HPDE6-E6E7 (cell line): ENCODE results near the gene TRAPPC8.
"Not testable (repeated sequence)": the region's sequence is repeated elsewhere in the genome, so short reads cannot be mapped to it uniquely, and the experiment has no call there.

Source experiments
- DNase-seq: peaks from one replicate; pipeline ENCODE4 v3.0.0; 2011; ENCODE audit warnings: missing footprints; ENCODE audit errors: extremely low spot score

The TRAPPC8 gene

GRCh38 chr18:31942999-31943877, at the start of gene TRAPPC8:
Gene TRAPPC8 (minus strand): TSS chr18:31943128. CDS start chr18:31942764, 364 bp downstream.
- DNase-seq = peak; percentile 94

GRCh38 chr18:31990823-31991222, 47.9 kb upstream of the TRAPPC8 start:
- no peak for DNase-seq

GRCh38 chr18:31983976-31984375, 41.0 kb upstream of the TRAPPC8 start:
- DNase-seq = no peak

DNA sequence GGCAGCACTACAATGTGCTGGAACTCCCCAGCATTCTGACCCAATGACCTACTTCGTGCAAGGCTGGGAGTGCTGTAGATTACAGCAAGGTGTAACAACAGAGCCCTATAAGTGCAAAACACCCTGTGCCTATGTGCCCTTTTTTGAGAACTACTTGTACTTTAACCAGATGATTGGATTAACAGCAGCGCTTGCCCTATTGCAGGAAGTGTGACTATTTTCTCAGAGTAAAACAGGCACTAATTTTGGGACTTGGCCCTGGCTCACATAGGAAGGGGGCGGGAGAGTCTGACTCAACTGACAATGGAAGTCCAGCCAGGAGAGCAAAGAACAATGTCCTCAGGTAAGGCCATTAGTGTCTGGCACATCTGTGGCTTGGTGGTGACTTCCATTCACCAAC, 40.1 kb upstream of the TRAPPC8 start:
- DNase-seq = no peak

- DNase-seq = no peak
Measured at GRCh38 chr18:31980863-31981262, 37.9 kb upstream of the TRAPPC8 start.

- no peak for DNase-seq
Measured at GRCh38 chr18:31979714-31980113, 36.8 kb upstream of the TRAPPC8 start.

- DNase-seq = no peak
Measured at GRCh38 chr18:31978616-31979015, 35.7 kb upstream of the TRAPPC8 start.

- DNase-seq = no peak
Measured at GRCh38 chr18:31977270-31977872, 34.4 kb upstream of the TRAPPC8 start.

GRCh38 chr18:31976242-31976641, 33.3 kb upstream of the TRAPPC8 start:
- DNase-seq = no peak

DNA sequence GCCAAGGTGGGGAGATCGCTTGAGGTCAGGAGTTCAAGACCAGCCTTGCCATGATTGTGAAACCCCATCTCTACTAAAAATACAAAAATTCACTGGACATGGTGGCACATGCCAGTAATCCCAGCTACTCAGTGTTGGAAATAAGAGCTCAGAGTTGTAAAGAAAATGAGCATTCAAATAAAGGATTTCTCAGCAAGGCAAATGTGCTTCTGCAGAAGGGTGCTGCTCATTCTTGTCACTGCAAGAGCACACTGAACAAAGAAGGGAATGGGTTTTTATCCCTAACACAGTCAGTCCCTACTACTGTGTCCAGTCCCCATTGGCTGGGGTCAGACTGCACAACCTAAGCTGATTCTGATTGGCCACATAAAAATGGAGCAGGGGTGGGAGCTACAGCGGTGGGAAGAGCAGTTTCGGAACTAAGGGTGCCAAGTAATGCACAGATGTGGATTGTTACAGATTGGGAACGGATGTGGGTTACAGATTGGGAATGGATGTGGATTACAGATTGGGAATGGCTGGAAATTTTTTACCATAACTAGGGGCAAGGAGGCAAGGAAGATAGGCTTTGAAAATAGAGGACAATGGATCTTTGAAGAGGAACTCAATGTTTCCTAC, 31.1 kb upstream of the TRAPPC8 start:
- DNase-seq = no peak

GRCh38 chr18:31970617-31971016, 27.7 kb upstream of the TRAPPC8 start:
- DNase-seq = no peak

GRCh38 chr18:31965316-31965970, 22.5 kb upstream of the TRAPPC8 start:
- DNase-seq = no peak

DNA sequence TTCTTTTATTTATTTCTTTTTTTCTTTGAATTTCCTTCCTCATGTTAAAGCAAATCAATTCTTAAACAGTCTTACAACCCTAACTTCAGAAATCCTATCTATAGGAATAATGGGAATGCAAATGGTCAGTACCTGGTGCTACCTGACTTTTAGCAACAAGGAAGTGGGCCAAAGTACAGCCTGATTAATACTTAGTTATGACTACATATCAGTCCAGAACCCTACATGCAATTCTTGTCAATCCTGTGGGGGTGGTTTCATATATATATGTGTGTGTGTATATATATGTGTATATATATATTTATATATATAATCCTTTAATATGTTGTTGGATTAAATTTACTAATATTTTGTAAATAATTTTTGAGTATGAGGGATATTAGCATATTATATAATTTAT, 14.8 kb upstream of the TRAPPC8 start:
- no peak for DNase-seq

DNA sequence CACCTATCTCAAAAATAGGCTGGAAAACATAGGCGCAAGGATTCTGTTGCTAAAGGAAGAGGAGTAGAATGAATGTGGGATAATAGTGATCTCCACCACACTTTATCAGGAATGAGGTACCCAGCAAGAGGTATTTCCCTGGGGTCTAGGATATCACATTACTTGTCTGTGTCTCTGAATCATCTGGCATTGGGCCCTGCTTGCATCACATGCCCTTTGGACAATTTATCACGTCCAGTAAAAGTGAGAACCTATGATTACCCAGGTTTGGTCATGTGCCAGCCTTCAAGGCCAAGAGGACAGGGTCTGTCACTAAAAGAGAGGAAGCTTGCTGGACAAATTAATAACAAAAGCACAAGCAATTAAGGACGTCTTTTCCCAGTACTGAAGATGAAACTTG, 11.4 kb upstream of the TRAPPC8 start:
- peak; percentile 9 for DNase-seq

DNA sequence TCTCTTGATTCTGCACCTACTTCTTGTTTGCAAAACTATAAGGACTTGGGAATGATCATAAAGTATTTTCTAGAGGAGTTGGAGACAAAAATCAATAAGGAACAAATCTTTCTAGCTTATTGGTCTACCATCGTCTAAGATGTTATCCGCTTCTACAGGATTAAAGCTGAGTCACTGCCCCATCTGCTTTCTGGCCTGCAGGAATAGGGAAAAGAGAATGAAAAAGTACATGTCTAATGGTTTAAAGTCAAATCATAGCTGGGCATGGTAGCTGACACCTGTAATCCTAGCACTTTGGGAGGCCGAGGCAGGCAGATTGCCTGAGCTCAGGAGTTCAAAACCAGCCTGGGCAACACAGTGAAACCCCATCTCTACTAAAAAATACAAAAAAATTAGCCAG, 10.8 kb upstream of the TRAPPC8 start:
- DNase-seq = not testable (repeated sequence)

DNA sequence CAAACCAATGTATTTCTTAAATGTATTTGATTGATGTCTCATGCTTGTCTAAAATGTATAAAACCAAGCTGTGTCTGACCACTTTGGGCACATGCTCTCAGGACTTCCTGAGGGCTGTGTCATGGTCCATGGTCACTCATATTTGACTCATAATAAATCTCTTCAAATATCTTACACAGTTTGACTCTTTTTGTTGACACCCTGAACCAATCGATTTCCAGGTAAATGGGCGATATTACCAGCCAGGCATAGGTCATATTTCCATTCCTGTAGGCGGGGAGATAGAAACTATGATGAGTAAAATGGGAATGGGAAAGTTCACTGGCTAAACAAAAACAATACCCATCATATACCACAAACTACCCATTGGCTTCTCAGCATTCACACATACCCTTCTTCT, 9.3 kb upstream of the TRAPPC8 start:
- DNase-seq = no peak

DNA sequence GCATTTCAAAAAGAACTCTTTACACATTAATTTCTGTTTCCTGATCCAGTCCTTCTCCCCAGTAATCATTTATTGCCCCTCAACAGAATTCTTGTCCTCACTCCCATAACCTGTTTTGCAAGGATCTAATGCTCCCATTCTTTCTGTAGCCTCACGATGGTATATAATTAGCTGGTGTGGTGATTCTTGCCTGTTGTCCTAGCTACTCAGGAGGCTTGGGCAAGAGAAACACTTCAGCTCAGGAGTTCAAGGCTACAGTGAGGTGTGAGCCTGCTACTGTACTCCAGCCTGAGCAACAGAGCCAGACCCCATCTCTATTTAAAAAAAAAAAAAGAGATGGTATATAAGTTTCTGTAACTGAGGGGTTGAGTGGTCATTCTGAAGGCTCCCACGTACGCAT, 7.7 kb upstream of the TRAPPC8 start:
- no peak for DNase-seq

DNA sequence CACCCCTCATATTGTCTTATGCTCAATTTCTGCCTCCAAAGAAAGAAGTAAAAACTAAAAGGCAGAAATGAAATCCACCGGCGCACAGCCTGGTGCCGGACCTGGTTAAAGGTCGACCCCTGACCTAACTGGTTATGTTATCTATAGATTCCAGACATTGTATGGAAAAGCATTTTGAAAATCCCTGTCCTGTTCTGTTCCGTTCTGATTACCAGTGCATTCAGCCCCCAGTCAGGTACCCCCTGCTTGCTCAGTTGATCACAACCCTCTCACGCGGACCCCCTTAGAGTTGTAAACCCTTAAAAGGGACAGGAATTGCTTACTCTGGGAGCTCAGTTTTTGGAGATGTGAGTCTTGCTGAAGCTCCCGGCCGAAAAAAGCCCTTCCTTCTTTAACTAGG, 5.4 kb upstream of the TRAPPC8 start:
- not testable (repeated sequence) for DNase-seq

DNA sequence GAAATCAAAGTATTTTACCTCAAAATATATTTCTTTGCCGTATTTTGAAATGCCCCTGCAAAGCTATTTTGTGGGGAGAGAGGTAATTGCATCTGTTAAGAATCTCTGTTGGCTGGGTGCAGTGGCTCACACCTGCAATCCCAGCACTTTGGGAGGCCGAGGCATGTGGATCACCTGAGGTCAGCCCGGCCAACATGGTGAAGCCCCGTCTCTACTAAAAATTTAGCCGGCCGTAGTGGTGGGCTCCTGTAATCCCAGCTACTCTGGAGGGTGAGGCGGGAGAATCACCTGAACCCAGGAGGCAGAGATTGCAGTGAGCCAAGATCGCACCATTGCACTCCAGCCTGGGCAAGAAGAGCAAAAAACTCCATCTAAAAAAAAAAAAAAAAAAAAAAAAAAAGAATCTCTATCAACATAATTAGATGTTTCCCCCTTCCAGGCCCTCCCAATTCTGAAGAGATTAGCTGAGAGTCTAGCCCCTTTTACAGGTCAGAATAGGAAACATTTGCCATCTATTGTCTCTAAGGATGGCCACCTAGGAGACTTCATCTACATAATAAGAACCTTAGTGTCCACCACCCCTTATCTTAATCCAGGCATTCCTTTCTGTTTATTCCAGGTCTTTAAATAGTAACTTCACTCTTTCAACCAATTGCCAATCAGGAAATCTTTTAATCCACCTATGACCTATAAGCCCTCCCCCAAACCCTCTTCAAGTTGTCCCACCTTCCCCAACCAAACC, 3.5 kb upstream of the TRAPPC8 start:
- DNase-seq = no peak

- DNase-seq = no peak
Measured at GRCh38 chr18:31943878-31944816, 1.2 kb upstream of the TRAPPC8 start.
